ENCODE data around the gene TBC1D1.

The TBC1D1 gene

DNA sequence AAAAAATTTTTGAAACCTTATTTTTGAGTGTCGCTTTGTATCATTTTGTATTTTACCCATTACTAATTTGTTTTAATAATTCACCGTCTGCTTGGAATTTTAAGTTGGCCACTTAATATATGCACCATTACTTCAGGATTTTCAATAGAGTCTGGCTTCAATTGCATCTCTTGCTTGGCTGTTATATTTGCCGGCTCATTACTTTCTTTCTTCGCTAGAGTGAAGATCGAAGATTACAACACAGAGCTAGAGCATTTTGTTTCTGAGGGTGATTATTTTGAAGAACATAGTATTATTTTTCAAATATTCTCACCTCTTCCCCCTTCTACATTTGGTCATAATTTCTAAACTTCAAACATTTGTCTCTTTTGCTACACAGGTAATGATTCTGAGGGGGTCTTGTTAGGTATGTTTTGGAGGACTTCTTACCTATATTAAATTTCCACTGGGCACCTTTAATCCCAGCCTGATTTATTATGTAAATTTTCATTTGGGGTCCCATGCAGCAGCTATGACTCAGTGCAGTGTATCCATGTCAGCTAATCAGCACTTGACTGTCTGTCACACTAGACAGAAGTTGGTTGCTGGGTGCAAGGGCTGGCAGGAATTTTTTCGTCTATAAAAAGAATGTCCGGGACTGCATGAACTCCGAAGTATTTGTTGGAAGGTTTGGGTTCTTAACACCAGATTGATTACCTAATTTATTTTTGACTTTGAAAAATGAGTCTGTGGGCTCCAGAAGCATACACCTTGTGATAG, 18.6 kb downstream of the TBC1D1 start:
- Histone ChIP-seq H3K4me3 (replicated peaks; ENCODE audit: low read depth, low read length) (no peak overlapping the region), H3K36me3 (ENCODE audit: control insufficient read depth, insufficient read depth, low read length) (no peaks in the 10 kb centered on the region), H3K27me3 (replicated peaks; ENCODE audit: control insufficient read depth, insufficient read depth, low read length) (no peaks in the 10 kb centered on the region)
- TF ChIP-seq, protein P1, sequence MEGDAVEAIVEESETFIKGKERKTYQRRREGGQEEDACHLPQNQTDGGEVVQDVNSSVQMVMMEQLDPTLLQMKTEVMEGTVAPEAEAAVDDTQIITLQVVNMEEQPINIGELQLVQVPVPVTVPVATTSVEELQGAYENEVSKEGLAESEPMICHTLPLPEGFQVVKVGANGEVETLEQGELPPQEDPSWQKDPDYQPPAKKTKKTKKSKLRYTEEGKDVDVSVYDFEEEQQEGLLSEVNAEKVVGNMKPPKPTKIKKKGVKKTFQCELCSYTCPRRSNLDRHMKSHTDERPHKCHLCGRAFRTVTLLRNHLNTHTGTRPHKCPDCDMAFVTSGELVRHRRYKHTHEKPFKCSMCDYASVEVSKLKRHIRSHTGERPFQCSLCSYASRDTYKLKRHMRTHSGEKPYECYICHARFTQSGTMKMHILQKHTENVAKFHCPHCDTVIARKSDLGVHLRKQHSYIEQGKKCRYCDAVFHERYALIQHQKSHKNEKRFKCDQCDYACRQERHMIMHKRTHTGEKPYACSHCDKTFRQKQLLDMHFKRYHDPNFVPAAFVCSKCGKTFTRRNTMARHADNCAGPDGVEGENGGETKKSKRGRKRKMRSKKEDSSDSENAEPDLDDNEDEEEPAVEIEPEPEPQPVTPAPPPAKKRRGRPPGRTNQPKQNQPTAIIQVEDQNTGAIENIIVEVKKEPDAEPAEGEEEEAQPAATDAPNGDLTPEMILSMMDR (IDR thresholded peaks at IDR 0.05; ENCODE audit: insufficient read depth, low read length, poor library complexity, severe bottlenecking), result no peak
- DNase-seq (ENCODE audit: extremely low read depth, insufficient read length), result no peak

DNA sequence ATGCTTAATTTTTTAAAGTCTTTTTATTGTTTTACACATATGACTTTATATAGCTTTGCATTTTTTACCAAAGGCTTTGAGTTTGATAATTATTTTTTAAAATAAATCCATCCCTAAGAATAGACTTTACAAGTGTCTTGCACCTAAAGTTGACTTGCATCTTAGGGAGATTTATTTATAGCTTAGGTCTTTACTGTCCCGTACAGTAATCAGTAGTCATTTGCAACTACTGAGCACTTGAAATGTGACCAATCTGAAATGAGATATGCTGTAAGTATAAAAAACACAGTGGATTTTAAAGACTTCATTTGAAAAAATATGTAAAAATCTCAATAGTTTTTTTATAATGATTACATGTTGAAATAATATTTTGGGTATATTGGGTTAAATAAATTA, 19.2 kb downstream of the TBC1D1 start:
- Histone ChIP-seq H3K27me3 (replicated peaks; ENCODE audit: control insufficient read depth, insufficient read depth, low read length) (no peaks in the 10 kb centered on the region), H3K4me3 (replicated peaks; ENCODE audit: low read depth, low read length) (no peak overlapping the region), H3K36me3 (ENCODE audit: control insufficient read depth, insufficient read depth, low read length) (no peaks in the 10 kb centered on the region)
- no peak for DNase-seq (ENCODE audit: extremely low read depth, insufficient read length)
- TF ChIP-seq, protein P1 (IDR thresholded peaks at IDR 0.05; ENCODE audit: insufficient read depth, low read length, poor library complexity, severe bottlenecking), result no peak

DNA sequence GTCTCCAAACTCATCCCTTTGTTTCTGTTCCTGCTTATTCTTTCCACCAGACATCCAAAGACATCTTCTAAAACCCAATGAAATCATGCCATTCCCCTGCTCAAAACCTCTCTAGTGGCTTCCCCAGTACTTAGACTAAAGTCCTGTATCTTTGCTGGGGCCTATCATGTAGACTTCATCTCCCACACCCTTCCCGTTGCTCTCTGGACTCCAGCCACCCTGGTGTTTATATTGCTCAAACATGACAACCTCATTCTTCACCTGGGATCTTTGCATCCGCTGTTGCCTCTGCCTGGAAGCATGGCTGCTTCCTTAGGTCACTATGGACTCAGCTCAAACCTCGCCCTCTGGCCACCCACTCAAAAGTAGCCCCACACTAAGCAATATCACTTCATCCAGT, 23.7 kb downstream of the TBC1D1 start:
- no peak for DNase-seq (ENCODE audit: extremely low read depth, insufficient read length)
- no peaks in the 10 kb centered on the region; the same call in 1 of the 2 replicates for H3K36me3 ChIP-seq (ENCODE audit: control insufficient read depth, insufficient read depth, low read length)

DNA sequence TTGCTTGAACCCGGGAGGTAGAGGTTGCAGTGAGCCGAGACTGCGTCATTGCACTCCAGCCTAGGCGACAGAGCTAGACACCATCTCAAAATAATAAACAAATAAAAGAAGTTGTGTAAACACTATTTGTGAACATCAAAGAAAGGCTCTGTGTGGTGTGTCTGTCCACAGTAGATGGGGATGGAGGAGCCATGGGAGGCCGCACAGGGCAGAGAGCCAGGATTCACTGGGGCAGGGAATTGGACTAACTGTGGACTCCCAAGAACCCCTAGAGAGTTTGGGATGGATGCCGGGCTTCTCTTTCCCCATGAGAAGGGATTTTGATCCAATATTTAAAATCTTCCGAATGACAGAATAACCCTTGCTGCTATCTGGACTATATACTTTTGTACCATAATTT, 26.5 kb downstream of the TBC1D1 start:
- H3K27me3 ChIP-seq (replicated peaks; ENCODE audit: control insufficient read depth, insufficient read depth, low read length), result no peaks in the 10 kb centered on the region
- no peak for DNase-seq (ENCODE audit: extremely low read depth, insufficient read length)
- TF ChIP-seq, protein P1 (IDR thresholded peaks at IDR 0.05; ENCODE audit: insufficient read depth, low read length, poor library complexity, severe bottlenecking), result no peak

More for the DNA sequence above, 23.7 kb downstream of the TBC1D1 start:
- no peak overlapping the region for H3K4me3 ChIP-seq (replicated peaks; ENCODE audit: low read depth, low read length)
- TF ChIP-seq, protein P1 (IDR thresholded peaks at IDR 0.05; ENCODE audit: insufficient read depth, low read length, poor library complexity, severe bottlenecking), result no peak
- H3K27me3 ChIP-seq (replicated peaks; ENCODE audit: control insufficient read depth, insufficient read depth, low read length), result no peaks in the 10 kb centered on the region

DNA sequence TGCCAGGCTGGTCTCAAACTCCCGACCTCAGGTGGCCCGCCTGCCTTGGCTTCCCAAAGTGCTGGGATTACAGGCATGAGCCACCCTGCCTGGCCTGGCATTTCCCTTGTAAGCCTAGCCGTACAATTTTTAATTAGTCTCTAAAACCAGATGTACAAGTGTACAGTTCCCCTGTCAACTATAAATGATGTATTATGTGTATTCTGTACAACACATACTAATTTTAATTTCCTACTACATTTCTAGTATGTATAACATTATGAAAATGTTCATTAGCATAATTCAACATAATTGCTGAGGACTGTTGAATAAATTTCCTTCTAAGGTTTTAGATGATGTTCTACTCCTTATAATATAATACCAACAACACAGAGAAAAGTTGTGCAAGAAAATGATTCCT, 27.8 kb downstream of the TBC1D1 start:
- H3K4me3 ChIP-seq (replicated peaks; ENCODE audit: low read depth, low read length), result no peak overlapping the region
- H3K36me3 ChIP-seq (ENCODE audit: control insufficient read depth, insufficient read depth, low read length), result no peaks in the 10 kb centered on the region; the same call in 1 of the 2 replicates
- TF ChIP-seq, protein P1 (IDR thresholded peaks at IDR 0.05; ENCODE audit: insufficient read depth, low read length, poor library complexity, severe bottlenecking), result no peak
- no peaks in the 10 kb centered on the region for H3K27me3 ChIP-seq (replicated peaks; ENCODE audit: control insufficient read depth, insufficient read depth, low read length)
- no peak for DNase-seq (ENCODE audit: extremely low read depth, insufficient read length)

More for the DNA sequence above, 26.5 kb downstream of the TBC1D1 start:
- H3K4me3 ChIP-seq (replicated peaks; ENCODE audit: low read depth, low read length), result no peak overlapping the region
- no peaks in the 10 kb centered on the region; the same call in 1 of the 2 replicates for H3K36me3 ChIP-seq (ENCODE audit: control insufficient read depth, insufficient read depth, low read length)
